Stimulated activated CD4-positive, alpha-beta T cell treated with anti-CD3 and anti-CD28 coated beads, Interleukin-4, amount 100 ng/mL, for 1 hour (primary cell): ENCODE results near the gene DPP6.
"Not testable (repeated sequence)": the region's sequence is repeated elsewhere in the genome, so short reads cannot be mapped to it uniquely, and the experiment has no call there.

Experiments used
- DNase-seq: peaks from one replicate; pipeline ENCODE4 v3.0.0-alpha.2; 2020

DPP6 gene

GRCh38 chr7:154051643-154052529 is at the start of gene DPP6:
Gene DPP6 (plus strand): TSS chr7:154052398.
- not testable (repeated sequence) for DNase-seq

GRCh38 chr7:154009423-154009911 is 42.7 kb upstream of the DPP6 start:
- DNase-seq = not testable (repeated sequence)

GRCh38 chr7:154010726-154011568 is 41.3 kb upstream of the DPP6 start:
- not testable (repeated sequence) for DNase-seq

GRCh38 chr7:154012800-154013199 is 39.4 kb upstream of the DPP6 start:
- DNase-seq = not testable (repeated sequence)

- not testable (repeated sequence) for DNase-seq
These were observed 36.6 kb upstream of the DPP6 start for GRCh38 chr7:154015636-154016035.

GRCh38 chr7:154018354-154018753 is 33.8 kb upstream of the DPP6 start:
- DNase-seq = not testable (repeated sequence)

DNA sequence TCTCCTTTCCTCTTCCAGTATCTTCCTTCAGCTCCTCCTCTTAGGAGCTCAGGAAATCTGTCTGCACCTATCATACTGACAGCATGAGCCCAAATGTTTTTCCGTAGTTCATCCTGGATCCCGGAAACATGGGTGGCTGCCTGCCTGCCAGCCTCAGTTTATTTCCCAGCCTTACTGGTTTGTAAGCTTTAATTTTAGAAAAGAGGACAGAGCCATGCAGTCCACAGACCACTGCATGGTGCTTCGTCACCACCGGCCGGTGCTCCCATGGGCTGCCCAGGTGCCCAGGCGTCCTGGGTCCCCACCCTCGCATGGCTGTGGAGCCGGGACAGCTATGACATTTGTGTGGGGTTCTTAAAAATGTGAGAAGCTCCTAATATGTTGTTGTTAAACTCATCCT is 24.4 kb upstream of the DPP6 start:
- DNase-seq = not testable (repeated sequence)

DNA sequence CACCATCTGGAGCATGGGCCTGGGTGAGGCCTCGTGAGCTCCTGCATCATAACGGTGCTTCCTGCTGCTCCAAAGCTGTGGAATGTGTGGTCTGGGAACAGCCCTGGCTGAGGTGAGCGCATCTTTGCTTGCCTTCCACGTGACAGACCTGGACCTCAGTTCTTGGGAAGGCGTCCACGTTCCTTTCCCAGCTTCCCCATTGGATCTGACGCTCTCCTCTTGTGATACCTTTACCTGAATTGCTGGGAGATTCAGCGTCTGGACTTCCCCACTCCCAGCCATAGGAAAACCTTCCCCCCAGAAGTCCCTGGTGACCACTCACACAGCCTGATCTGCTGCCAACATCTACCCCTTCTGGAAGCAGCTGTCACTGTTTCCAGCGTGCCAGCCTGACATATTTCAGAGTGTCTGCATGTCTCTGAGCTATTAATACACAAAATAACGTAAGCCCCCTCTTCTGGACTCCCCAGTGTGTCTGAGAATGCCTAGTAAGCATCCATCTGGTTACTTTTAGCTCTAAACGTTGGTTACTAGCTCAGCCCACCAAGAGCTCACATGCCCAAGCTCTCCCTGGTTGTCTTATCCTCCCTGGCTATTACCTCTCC is 21.6 kb upstream of the DPP6 start:
- not testable (repeated sequence) for DNase-seq

DNA sequence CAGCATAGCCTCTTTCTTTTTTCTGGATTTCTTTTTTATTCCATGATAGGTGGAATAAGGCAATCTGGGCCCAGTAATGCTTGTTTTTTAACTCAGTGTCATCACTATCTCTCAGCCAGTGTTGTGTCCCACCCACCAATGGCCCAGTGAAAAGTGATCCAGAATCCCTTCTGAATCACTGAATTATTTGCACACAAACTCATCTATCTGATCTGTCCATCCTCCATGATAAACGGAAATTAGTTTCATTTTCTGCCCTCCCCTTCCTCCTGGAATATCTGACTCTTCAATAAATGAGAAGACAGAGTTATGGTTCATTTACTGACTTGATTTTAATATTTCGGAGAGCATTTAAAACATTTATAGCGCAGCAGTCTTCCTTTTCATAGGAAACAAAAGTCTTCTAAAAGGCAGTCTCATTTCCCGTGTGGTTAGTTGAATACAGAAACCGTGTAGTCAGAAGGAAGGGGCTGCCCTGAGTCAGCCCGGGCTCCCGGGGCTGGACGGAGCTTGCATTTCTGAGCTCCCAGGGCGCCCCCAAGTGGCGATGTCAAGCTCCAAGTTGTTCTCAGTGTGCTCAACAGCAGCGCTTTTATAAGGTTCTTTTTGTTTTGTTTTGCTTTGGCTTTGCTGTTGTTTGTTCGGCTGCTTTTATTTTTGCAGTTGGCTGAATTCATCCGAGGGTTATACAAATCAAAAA is 12.6 kb upstream of the DPP6 start:
- DNase-seq = peak; percentile 12

DNA sequence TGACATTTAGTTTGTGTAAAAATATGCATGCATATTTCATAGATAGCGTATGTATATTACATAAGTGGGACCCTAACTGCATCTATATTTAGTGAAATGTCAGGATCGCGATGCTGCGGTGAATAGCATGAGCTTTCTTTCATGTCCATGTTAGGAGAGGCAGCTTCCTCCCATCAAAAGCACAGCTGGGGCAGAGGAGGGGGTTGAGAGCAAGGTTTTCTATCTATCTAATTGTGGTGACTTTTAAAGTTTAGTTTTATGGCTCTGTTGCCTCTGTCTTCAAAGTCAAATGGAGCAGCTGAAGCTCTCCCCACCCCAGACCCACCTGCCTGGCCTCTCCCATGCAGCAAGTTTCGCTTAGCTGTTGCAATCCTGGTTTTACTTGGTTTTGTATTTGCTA is 1.8 kb upstream of the DPP6 start:
- DNase-seq = not testable (repeated sequence)

DNA sequence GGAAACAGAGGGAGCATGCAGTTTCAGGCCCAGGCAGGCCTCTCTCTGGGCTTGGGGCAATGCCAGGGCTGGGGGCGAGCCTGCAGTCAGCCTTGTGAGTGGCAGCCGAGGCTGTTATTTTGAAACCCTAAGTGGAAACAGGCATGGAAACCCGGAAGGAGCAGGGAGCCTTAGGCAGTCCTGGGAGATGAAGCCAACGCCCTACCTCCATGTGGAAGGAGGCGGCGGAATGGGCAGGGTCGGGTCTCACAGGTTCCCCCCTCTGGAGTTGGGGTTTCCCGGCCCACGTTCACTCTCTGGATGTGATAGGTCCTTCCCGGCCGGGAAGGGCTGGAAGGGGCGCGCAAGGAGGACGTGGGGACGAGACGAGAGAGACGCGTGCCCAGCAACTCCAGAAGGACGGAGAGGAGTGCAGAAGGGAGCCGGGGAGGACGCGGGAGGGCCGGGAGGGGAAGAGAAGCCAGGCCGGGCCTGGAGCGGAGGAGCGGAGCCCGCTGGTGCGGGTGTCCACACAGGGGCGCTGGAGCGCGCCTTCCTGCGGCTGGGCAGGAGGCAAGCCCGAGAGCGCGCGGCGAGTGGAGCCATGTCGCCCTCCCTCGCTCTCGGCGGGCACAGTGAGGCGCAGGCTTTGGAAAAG is 1.1 kb upstream of the DPP6 start:
- DNase-seq = not testable (repeated sequence)

- DNase-seq = not testable (repeated sequence)
These were observed 493 bp downstream of the DPP6 start for GRCh38 chr7:154052530-154053252.

DNA sequence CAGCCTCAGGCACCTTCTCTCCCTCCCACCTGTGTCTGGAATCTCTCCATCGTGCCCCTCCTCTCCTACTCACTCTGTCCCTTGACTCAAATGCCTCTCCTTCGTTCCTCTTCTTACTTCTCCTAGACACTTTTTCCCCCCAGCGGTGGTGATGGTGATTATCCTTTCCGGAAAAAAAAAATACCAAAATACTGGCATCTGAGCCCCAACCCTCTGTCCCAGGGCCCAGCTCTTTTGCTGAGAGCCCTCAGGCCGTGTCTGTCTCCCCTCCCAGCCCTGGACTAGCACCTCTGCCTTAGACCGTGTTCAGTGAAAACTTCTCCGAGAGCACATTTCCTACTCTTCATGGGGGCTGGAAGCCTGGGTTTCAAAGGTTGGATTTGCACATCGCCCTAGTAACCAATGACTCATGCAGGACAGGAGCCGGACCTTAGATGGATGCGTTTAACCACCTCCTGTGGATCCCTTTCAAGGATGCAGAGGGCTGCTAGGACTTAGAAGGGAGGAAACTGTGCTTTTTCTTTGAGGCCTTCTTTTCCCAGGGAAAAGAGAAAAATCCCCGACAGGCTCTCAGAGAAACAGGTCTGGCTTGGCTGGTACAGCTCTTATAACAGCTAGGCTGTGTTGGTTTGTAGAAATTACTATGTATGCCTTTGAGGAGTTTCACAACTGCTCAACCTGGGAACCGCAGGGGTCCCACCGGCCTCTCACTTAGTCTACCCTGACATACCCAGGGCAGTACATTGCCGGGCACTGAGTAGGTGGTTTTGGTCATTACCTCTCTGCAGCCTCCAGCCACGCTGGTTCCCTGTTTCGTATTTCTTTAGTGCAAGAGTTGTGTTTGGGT is 1.5 kb downstream of the DPP6 start:
- not testable (repeated sequence) for DNase-seq

- not testable (repeated sequence) for DNase-seq
These were observed 2.5 kb downstream of the DPP6 start for GRCh38 chr7:154054664-154055063.

GRCh38 chr7:154055491-154056106 is 3.4 kb downstream of the DPP6 start:
- not testable (repeated sequence) for DNase-seq

DNA sequence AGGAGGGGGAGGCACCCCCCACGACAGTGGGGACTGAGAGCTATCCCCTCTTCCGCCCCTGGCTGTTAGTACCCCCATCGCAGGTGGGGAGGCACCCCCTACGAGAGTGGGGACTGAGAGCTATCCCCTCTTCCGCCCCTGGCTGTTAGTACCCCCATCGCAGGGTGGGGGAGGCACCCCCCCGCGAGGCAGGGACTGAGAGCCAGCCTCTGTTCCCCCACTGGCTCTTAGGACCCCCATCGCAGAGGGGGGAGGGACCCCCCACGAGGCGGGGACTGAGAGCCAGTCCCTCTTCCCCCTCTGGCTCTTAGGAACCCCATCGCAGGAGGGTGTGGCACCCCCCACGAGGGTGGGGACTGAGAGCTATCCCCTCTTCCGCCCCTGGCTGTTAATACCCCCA is 6.6 kb downstream of the DPP6 start:
- DNase-seq = not testable (repeated sequence)

DNA sequence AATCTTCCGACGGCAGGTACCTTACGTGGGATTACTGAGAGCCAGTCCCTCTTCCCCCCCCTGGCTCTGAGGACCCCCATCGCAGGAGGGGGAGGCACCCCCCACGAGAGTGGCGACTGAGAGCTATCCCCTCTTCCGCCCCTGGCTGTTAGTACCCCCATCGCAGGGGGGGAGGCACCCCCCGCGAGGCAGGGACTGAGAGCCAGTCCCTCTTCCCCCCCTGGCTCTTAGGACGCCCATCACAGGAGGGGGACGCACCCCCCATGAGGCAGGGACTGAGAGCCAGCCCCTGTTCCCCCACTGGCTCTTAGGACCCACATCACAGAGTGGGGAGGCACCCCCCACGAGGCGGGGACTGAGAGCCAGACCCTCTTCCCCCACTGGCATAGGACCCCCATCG is 8.4 kb downstream of the DPP6 start:
- DNase-seq = not testable (repeated sequence)

DNA sequence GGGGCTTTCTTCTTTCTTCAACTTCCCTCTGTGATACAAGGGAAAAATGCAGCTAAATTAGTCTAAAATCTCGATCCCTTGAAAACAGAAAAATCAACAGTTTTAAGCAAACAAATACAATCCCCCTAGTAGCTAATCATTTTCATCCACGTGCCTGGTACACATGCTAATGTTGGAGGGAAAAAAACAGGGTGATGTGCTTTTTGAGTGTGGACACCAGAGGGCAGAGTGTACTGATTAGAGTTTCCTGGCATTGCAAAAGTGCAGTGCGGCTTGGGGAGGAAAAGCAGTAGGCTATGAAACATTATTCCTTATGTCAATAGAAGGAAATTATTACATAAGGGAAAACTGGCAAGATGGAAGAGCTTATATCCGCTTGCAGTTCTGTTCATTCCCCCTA is 19.6 kb downstream of the DPP6 start:
- not testable (repeated sequence) for DNase-seq

DNA sequence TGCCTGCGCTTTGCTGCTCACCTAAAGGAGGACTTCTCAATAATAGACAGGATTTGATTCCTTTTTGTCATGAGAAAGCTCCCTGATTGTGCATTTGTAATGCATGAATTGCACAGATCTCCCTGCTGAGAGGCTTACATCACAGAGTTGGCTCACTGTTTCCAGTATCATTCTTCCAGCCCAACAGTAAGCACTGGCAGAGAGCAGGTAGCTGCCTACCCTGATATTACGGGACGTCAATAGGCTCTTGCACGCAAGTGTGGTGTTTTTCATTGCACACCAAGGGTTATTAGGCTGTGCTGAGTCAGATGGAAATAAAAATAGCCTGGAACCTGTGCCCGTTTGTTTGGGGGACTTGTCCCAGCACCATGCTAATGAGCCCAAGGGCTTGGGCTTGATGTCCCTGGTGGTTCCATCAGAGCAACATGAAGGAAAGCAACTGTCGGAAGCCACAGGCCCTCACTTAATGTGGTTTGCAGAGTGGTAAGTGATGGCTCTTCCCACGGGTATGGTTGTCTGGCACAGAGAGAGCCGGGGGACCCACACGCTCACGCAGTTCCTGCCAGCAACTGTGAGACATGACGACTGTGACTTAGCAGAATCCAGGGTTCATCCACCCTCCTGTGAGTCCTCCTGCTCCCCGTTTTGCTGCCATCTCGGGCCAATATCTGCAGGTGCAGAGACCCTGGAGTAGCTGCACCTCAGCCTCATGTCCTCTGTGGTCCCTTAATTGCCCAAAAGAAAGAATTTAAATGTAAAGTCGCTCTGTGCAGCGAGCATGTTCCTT is 20.4 kb downstream of the DPP6 start:
- DNase-seq = not testable (repeated sequence)
